Ovary (tissue), 9 donors: ENCODE measurements around the gene NUP210. TPM values are rescaled to one million over a fixed set of nuclear protein-coding genes. Genes with fewer than 3 reads are reported as not detected.

ENCODE experiments used
- DNase-seq, 5 donors: peaks; one replicate each; pipeline ENCODE4 v3.0.0-alpha.2; 2019 to 2020
- H3K27ac ChIP-seq, 2 donors: fragments of 200-600 bp; one replicate each; pipeline versions ENCODE4 v1.5.1 to v1.8.0; 2019 to 2022
- H3K27me3 ChIP-seq: fragments of 200-600 bp; one replicate; pipeline ENCODE4 v1.8.0; 2022
- H3K36me3 ChIP-seq: fragments of 200-600 bp; sonication (generic); one replicate; pipeline ENCODE4 v1.5.1; 2019
- H3K4me1 ChIP-seq: one replicate; pipeline ENCODE4 v1.8.1; 2013; ENCODE audit warnings: mild to moderate bottlenecking, moderate library complexity; ENCODE audit not compliant: insufficient read depth
- H3K4me3 ChIP-seq: fragments of 200-600 bp; sonication (generic); one replicate; pipeline ENCODE4 v1.5.1; 2017
- H3K9me3 ChIP-seq, 2 donors: fragments of 200-600 bp in 1 of 2; sonication (generic) in 1 of 2; one replicate each; pipeline versions ENCODE4 v1.5.1 to v1.8.1; 2013 to 2019; ENCODE audit warnings: mild to moderate bottlenecking in 1 of 2, moderate library complexity in 1 of 2
- EP300 ChIP-seq: sonication (generic); formaldehyde crosslinking; IDR thresholded peaks from one replicate; pipeline ENCODE4 v1.6.1; 2017; ENCODE audit warnings: antibody characterized with exemption
- POLR2A ChIP-seq: fragments of 450-650 bp; IDR thresholded peaks from one replicate; pipeline ENCODE4 v1.6.1; 2017; ENCODE audit warnings: antibody characterized with exemption, mild to moderate bottlenecking, moderate library complexity
- WGBS, 3 donors: extraction: QIAGEN DNeasy Blood & Tissue Kit in 1 of 3; methylation state at CpG; one replicate each; pipeline versions ENCODE4 v1.1.5 to v1.1.7; 2013 to 2017; 5-methylcytosine and 5-hydroxymethylcytosine counted together
- intact Hi-C, 4 donors: fragments of 100-400 bp; cut with DNase I; formaldehyde crosslinking; loops; one replicate each; pipeline versions ENCODE4 v1.11.0 to v1.15.1; 2022 to 2023
- polyA plus RNA-seq, 2 donors: library from polyadenylated mRNA; stranded (reverse); fragments of 200-250 nt in 1 of 2; fragments of 350-450 nt in 1 of 2; fragmentation: Illumina TruSeq in 1 of 2; extraction: RNeasy Lipid Tissue Mini Kit (QIAGEN cat#74804) in 1 of 2; gene quantifications; one replicate each; pipeline ENCODE4 v1.2.3, GENCODE V29; 2013 to 2014
- total RNA-seq, 7 donors: library from RNA; depleted of rRNA in 2 of 7; stranded (reverse); fragments of >200 nt in 2 of 7; fragmentation: NEBNext Ultra II Directional in 3 of 7; extraction: Animal tissue kit (Norgen Biotek cat#: 25700) in 3 of 7; gene quantifications; one replicate each; pipeline versions ENCODE4 v1.1.0 to v1.2.4, GENCODE V29; 2016 to 2023
- TF ChIP-seq, protein P1 (sequence below), 3 donors: fragments of 450-650 bp in 2 of 3; fragments of 200-600 bp in 1 of 3; IDR thresholded peaks; one replicate each; pipeline versions ENCODE4 v1.5.1 to v1.8.0; 2016 to 2022; ENCODE audit warnings: antibody characterized with exemption in 3 of 3, mild to moderate bottlenecking in 1 of 3
- donor health status: DM: no; HTN: no; CAD: no; lungs with moderate emphysema.
- donor health status: DM: no; HTN: no; CAD: no.
- donor health status: Bipolar disorder and iron deficiency.
- donor health status: DM: yes; HTN: yes; CAD: no.
- donor health status: DM: no; HTN: no; CAD: no.
- donor health status: DM: yes; HTN: yes; CAD: no.

The NUP210 gene
- total and polyA plus RNA-seq, 9 donors: 1.4 to 5.8 (median 3.2) TPM

DNA sequence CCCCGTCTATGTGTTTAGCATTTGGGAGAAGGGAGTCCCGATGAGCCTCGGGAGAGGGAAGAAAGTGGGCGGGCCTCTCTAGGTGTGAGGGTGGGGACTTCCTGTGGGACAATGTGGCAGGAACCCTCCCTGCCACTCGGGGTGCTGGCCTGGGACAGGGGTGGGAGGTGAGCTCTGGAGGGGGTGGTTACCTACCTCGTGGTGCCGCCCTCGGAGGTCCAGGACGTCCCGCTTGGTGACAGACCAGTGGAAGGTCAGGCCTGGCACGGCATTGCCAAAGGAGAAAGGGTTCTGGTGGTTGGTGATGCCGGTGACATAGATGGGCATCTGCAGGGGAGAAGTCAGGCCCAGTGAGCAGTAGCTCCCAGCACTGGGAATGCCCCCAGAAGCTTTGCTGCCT lies 83.5 kb downstream of the NUP210 start:
- H3K4me3 ChIP-seq: no peak overlapping the region
- H3K9me3 ChIP-seq: no peaks in the 10 kb centered on the region
- no peak for TF ChIP-seq POLR2A
- H3K36me3 ChIP-seq: no peaks in the 10 kb centered on the region
- no peaks in the 10 kb centered on the region for H3K4me1 ChIP-seq
- H3K27me3 ChIP-seq: no peaks in the 10 kb centered on the region
- H3K27ac ChIP-seq: no peak overlapping the region
- no peak for DNase-seq
- WGBS, 3 donors: 84 to 90% (median 89%) methylated on average over 12 of the region's 12 CpGs
- intact Hi-C loops: no loop called here

DNA sequence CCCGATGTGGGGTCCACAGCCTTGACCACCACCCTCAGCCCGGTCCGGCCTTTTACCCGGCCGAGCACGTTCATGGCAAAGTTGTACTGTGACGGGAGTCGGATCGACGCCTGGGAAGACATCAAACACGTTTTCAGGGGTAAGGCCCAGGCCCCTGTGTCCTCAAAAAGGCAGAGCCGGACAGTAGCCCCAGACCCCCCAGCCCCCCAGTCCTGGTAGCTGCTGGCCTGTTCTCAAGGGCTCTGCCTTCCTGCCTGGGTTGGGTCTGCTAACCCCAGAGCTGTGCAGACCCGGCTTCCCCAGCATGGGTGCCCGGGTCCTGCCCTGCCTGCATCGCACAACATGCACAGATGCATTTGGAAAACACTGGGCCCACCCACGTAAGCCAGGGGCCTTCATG lies 84.6 kb downstream of the NUP210 start:
- no peak for TF ChIP-seq EP300
- Histone ChIP-seq H3K4me1 (no peaks in the 10 kb centered on the region), H3K27me3 (no peaks in the 10 kb centered on the region), H3K36me3 (no peaks in the 10 kb centered on the region), H3K27ac (no peak overlapping the region), H3K4me3 (no peak overlapping the region), H3K9me3 (no peaks in the 10 kb centered on the region)
- intact Hi-C loops: no loop called here
- WGBS, 3 donors: 88 to 93% (median 92%) methylated on average over 16 of the region's 16 CpGs
- no peak for DNase-seq

- H3K27me3 ChIP-seq: no peaks in the 10 kb centered on the region
- 40 to 44% (median 43%) methylated on average over 6 of the region's 6 CpGs for WGBS, 3 donors
- H3K36me3 ChIP-seq: no peaks in the 10 kb centered on the region
- TF ChIP-seq, protein P1, sequence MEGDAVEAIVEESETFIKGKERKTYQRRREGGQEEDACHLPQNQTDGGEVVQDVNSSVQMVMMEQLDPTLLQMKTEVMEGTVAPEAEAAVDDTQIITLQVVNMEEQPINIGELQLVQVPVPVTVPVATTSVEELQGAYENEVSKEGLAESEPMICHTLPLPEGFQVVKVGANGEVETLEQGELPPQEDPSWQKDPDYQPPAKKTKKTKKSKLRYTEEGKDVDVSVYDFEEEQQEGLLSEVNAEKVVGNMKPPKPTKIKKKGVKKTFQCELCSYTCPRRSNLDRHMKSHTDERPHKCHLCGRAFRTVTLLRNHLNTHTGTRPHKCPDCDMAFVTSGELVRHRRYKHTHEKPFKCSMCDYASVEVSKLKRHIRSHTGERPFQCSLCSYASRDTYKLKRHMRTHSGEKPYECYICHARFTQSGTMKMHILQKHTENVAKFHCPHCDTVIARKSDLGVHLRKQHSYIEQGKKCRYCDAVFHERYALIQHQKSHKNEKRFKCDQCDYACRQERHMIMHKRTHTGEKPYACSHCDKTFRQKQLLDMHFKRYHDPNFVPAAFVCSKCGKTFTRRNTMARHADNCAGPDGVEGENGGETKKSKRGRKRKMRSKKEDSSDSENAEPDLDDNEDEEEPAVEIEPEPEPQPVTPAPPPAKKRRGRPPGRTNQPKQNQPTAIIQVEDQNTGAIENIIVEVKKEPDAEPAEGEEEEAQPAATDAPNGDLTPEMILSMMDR (IDR thresholded peaks at IDR 0.05): no peak
- TF ChIP-seq EP300 (no peak), POLR2A (no peak)
- no peak overlapping the region for H3K4me3 ChIP-seq
- H3K9me3 ChIP-seq: no peaks in the 10 kb centered on the region
- H3K4me1 ChIP-seq: no peaks in the 10 kb centered on the region
- intact Hi-C loops: no loop called here
- H3K27ac ChIP-seq: no peak overlapping the region
- DNase-seq: no peak
These were observed 85.1 kb downstream of the NUP210 start for GRCh38 chr3:13335059-13335458.

DNA sequence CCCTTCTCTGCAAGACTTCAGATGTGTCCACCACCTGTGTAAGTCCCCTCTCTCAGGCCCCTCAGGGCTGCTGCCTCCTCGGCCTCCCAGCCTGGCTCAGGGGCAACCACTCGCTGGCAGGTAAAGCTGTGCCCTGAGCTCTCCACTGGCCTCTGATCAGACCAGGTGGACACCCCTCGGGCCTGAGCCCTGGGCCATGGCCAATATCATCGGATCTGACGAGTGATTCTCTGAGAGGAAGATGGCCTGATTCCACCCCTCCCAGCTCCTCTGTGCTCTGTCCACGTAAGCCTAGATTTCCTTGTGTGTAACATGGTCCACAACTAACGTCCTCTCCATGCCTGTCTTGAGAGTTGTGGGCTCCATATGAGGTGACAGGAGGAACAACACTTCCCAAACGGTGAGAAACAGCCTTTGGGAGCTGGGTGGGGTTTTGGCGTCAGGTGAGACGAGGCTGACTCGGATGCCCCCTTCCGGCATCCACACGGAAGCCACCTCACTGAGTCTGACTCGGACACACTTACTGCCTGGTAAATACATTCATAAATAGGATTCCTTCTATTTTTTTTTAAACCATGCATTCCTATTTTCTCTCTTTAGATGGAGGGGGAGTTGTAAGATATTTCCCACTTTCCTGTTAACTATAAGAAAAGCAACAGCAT lies 86.8 kb downstream of the NUP210 start:
- DNase-seq: no peak
- Histone ChIP-seq H3K27ac (no peak overlapping the region), H3K9me3 (no peaks in the 10 kb centered on the region), H3K4me1 (no peaks in the 10 kb centered on the region), H3K36me3 (no peaks in the 10 kb centered on the region), H3K27me3 (no peaks in the 10 kb centered on the region), H3K4me3 (no peak overlapping the region)
- intact Hi-C loops: no loop called here
- TF ChIP-seq, protein P1 (IDR thresholded peaks at IDR 0.05): no peak
- TF ChIP-seq POLR2A (no peak), EP300 (no peak)
- WGBS, 3 donors: 87 to 92% (median 89%) methylated on average over 14 of the region's 14 CpGs

- no peak overlapping the region for H3K27ac ChIP-seq
- H3K4me3 ChIP-seq: no peak overlapping the region
- H3K27me3 ChIP-seq: no peaks in the 10 kb centered on the region
- H3K4me1 ChIP-seq: no peaks in the 10 kb centered on the region
- H3K36me3 ChIP-seq: no peaks in the 10 kb centered on the region
- H3K9me3 ChIP-seq: no peaks in the 10 kb centered on the region
- DNase-seq: no peak
- intact Hi-C loops: no loop called here
- TF ChIP-seq, protein P1 (IDR thresholded peaks at IDR 0.05): no peak
- TF ChIP-seq EP300: no peak
- no peak for TF ChIP-seq POLR2A
- 81 to 88% (median 87%) methylated on average over 5 to 6 of the region's 6 CpGs for WGBS, 3 donors
These were observed 87.4 kb downstream of the NUP210 start for GRCh38 chr3:13332740-13333139.
